Liver (tissue), 9 donors: ENCODE results near the gene ZNF687. TPM values are rescaled to one million over a fixed set of nuclear protein-coding genes. Genes with fewer than 3 reads are reported as not detected.
A peak's percentile ranks its signal among the peaks of the same experiment; 100 is the strongest.

Experiments used
- DNase-seq: peaks from one replicate; pipeline ENCODE4 v3.0.0-alpha.2; 2017; ENCODE audit warnings: low spot score
- H3K27ac ChIP-seq, 2 donors: one replicate each; pipeline ENCODE4 v1.7.0; 2013; ENCODE audit warnings: inconsistent platforms in 2 of 2, low read length in 2 of 2, control low read depth in 1 of 2, low read depth in 1 of 2, mild to moderate bottlenecking in 1 of 2
- H3K27me3 ChIP-seq, 4 donors: one replicate each; pipeline versions ENCODE4 v1.6.1 to v1.7.0; 2013; ENCODE audit warnings: low read length in 3 of 4, inconsistent platforms in 1 of 4, mild to moderate bottlenecking in 1 of 4, moderate library complexity in 1 of 4; ENCODE audit not compliant: control insufficient read depth in 4 of 4, insufficient read depth in 4 of 4
- H3K36me3 ChIP-seq, 4 donors: one replicate each; pipeline versions ENCODE4 v1.6.1 to v1.7.0; 2013; ENCODE audit warnings: low read length in 3 of 4, mild to moderate bottlenecking in 3 of 4, low read depth in 1 of 4, moderate library complexity in 1 of 4; ENCODE audit not compliant: control insufficient read depth in 4 of 4, insufficient read depth in 3 of 4
- H3K4me1 ChIP-seq, 4 donors: one replicate each; pipeline versions ENCODE4 v1.6.1 to v1.7.0; 2013; ENCODE audit warnings: low read length in 3 of 4, mild to moderate bottlenecking in 3 of 4, moderate library complexity in 1 of 4; ENCODE audit not compliant: control insufficient read depth in 4 of 4, insufficient read depth in 4 of 4
- H3K4me3 ChIP-seq, 3 donors: one replicate each; pipeline versions ENCODE4 v1.6.1 to v1.7.0; 2013; ENCODE audit warnings: low read length in 3 of 3, control low read depth in 1 of 3, low read depth in 1 of 3, mild to moderate bottlenecking in 1 of 3
- H3K9ac ChIP-seq, 2 donors: one replicate each; pipeline ENCODE4 v1.7.0; 2013; ENCODE audit warnings: low read length in 2 of 2, mild to moderate bottlenecking in 2 of 2, moderate library complexity in 2 of 2, control low read depth in 1 of 2, low read depth in 1 of 2
- H3K9me3 ChIP-seq, 4 donors: one replicate each; pipeline versions ENCODE4 v1.6.1 to v1.7.0; 2013; ENCODE audit warnings: low read length in 3 of 4; ENCODE audit not compliant: control insufficient read depth in 4 of 4
- EGR1 ChIP-seq, 2 donors: IDR thresholded peaks; 2 replicates each; pipeline ENCODE4 v1.6.1; 2016 to 2018; ENCODE audit warnings: antibody characterized with exemption in 2 of 2, low read depth in 2 of 2
- FOXA1 ChIP-seq: IDR thresholded peaks from 2 replicates; pipeline ENCODE4 v1.6.1; 2016; ENCODE audit warnings: antibody characterized with exemption
- FOXA2 ChIP-seq: IDR thresholded peaks from 2 replicates; pipeline ENCODE4 v1.6.1; 2016; ENCODE audit warnings: antibody characterized with exemption
- GABPA ChIP-seq, 2 donors: IDR thresholded peaks in 1 of 2; conservative IDR thresholded peaks in 1 of 2; 2 replicates each; pipeline ENCODE4 v1.6.1; 2016; ENCODE audit warnings: antibody characterized with exemption in 2 of 2, mild to moderate bottlenecking in 1 of 2, moderate library complexity in 1 of 2
- HNF4A ChIP-seq, 2 donors: conservative IDR thresholded peaks; 2 replicates each; pipeline ENCODE4 v1.6.1; 2016; ENCODE audit warnings: antibody characterized with exemption in 2 of 2, mild to moderate bottlenecking in 2 of 2
- HNF4G ChIP-seq: IDR thresholded peaks from 2 replicates; pipeline ENCODE4 v1.6.1; 2016; ENCODE audit warnings: antibody characterized with exemption
- JUND ChIP-seq, 2 donors: IDR thresholded peaks; 2 replicates each; pipeline ENCODE4 v1.6.1; 2016; ENCODE audit warnings: antibody characterized with exemption in 2 of 2
- NR2F2 ChIP-seq: IDR thresholded peaks from 2 replicates; pipeline ENCODE4 v1.6.1; 2016; ENCODE audit warnings: antibody characterized with exemption
- RAD21 ChIP-seq, 2 donors: IDR thresholded peaks; 2 replicates each; pipeline ENCODE4 v1.6.1; 2016; ENCODE audit warnings: antibody characterized with exemption in 2 of 2, mild to moderate bottlenecking in 2 of 2
- RXRA ChIP-seq, 2 donors: IDR thresholded peaks; 2 replicates each; pipeline ENCODE4 v1.6.1; 2017 to 2018; ENCODE audit warnings: antibody characterized with exemption in 2 of 2, mild to moderate bottlenecking in 1 of 2
- SP1 ChIP-seq: IDR thresholded peaks from 2 replicates; pipeline ENCODE4 v1.6.1; 2018; ENCODE audit warnings: antibody characterized with exemption, mild to moderate bottlenecking
- TAF1 ChIP-seq: conservative IDR thresholded peaks from 2 replicates; pipeline ENCODE4 v1.6.1; 2016; ENCODE audit warnings: antibody characterized with exemption, mild to moderate bottlenecking
- YY1 ChIP-seq: IDR thresholded peaks from 2 replicates; pipeline ENCODE4 v1.6.1; 2016; ENCODE audit warnings: antibody characterized with exemption, mild to moderate bottlenecking
- WGBS: extraction: QIAGEN DNeasy Blood & Tissue Kit; methylation state at CpG from one replicate; pipeline ENCODE4 v1.1.7; 2013; 5-methylcytosine and 5-hydroxymethylcytosine counted together
- polyA plus RNA-seq, 2 donors: library from polyadenylated mRNA; stranded (reverse) in 1 of 2; unstranded in 1 of 2; fragments of 200-250 nt in 1 of 2; fragments of >200 nt in 1 of 2; fragmentation: Nextera tagmentation in 1 of 2; extraction: Ambion mirVana in 1 of 2; gene quantifications; one replicate each; pipeline versions ENCODE4 v1.2.1 to v1.2.3, GENCODE V29; 2013 to 2015
- total RNA-seq, 2 donors: library from RNA; depleted of rRNA; stranded (reverse); fragments of >200 nt; gene quantifications; one replicate each; pipeline ENCODE4 v1.2.3, GENCODE V29; 2014
- TF ChIP-seq, protein P1 (sequence below): IDR thresholded peaks from 2 replicates; pipeline ENCODE4 v1.6.1; 2016; ENCODE audit warnings: antibody characterized with exemption
- TF ChIP-seq, protein P2 (sequence below): IDR thresholded peaks from 2 replicates; pipeline ENCODE4 v1.6.1; 2016; ENCODE audit warnings: antibody characterized with exemption
- TF ChIP-seq, protein P3 (sequence below): fragments of 150-350 bp; IDR thresholded peaks from 2 replicates; pipeline ENCODE4 v1.5.1; 2017; ENCODE audit warnings: improper control_type of control experiment, low read depth, low read length; ENCODE audit not compliant: missing input control
- TF ChIP-seq, protein P4 (sequence below): IDR thresholded peaks from 2 replicates; pipeline ENCODE4 v1.6.1; 2016; ENCODE audit warnings: antibody characterized with exemption, mild to moderate bottlenecking
- TF ChIP-seq, protein P5 (sequence below): IDR thresholded peaks from 2 replicates; pipeline ENCODE4 v1.6.1; 2016; ENCODE audit warnings: antibody characterized with exemption
- donor health status: healthy.
- donor health status: healthy.
- donor health status: healthy.
- donor health status: healthy.
- donor health status: healthy.

Gene ZNF687
- total and polyA plus RNA-seq, 4 donors, result 2.7 to 9.7 (median 7.9) TPM

DNA sequence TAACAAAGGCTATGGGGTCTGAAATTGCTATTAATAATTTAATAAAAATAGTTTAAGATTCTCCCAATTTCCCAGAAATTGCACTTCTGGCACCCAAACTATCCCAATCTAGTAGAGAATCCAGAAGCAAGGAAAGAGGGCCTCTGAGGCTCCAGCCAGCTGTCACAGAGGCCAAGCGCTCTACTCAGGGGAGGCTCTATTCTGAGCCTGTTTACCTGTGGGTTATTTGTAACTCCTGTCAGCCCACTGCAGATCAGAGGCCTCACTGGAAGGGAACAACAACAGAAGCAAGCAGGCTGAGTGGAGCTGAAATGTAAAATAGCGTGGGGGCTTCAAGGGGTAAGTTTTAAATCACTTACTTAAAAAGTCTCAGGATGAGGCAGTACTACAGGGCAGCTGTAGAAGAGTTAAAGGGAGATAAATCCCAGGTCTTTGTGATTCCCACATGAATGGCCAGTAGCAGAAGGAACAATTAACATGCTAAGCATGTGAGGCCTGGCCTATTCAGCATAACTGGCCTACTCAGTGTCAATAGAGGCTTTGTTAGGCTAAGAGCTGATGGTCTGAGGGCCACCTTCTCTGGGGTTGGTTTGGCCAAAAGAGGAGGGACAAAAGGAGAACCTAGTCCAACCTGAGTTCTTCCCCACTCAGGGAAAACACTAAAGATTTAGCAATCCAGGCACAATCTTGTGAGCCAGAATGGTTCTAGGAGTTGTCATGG, 12.8 kb downstream of the ZNF687 start (continued):
- TF ChIP-seq, protein P1, sequence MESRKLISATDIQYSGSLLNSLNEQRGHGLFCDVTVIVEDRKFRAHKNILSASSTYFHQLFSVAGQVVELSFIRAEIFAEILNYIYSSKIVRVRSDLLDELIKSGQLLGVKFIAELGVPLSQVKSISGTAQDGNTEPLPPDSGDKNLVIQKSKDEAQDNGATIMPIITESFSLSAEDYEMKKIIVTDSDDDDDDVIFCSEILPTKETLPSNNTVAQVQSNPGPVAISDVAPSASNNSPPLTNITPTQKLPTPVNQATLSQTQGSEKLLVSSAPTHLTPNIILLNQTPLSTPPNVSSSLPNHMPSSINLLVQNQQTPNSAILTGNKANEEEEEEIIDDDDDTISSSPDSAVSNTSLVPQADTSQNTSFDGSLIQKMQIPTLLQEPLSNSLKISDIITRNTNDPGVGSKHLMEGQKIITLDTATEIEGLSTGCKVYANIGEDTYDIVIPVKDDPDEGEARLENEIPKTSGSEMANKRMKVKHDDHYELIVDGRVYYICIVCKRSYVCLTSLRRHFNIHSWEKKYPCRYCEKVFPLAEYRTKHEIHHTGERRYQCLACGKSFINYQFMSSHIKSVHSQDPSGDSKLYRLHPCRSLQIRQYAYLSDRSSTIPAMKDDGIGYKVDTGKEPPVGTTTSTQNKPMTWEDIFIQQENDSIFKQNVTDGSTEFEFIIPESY, result no peak
- TF ChIP-seq SP1 (no peak), FOXA2 (no peak), HNF4G (no peak), GABPA (IDR thresholded peaks at IDR 0.05 in 1 of 2, conservative IDR thresholded peaks at IDR 0.05 in 1 of 2) (no peak), JUND (IDR thresholded peaks at IDR 0.05) (no peak), TAF1 (no peak)
- TF ChIP-seq, protein P2, sequence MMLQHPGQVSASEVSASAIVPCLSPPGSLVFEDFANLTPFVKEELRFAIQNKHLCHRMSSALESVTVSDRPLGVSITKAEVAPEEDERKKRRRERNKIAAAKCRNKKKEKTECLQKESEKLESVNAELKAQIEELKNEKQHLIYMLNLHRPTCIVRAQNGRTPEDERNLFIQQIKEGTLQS, result no peak

DNA sequence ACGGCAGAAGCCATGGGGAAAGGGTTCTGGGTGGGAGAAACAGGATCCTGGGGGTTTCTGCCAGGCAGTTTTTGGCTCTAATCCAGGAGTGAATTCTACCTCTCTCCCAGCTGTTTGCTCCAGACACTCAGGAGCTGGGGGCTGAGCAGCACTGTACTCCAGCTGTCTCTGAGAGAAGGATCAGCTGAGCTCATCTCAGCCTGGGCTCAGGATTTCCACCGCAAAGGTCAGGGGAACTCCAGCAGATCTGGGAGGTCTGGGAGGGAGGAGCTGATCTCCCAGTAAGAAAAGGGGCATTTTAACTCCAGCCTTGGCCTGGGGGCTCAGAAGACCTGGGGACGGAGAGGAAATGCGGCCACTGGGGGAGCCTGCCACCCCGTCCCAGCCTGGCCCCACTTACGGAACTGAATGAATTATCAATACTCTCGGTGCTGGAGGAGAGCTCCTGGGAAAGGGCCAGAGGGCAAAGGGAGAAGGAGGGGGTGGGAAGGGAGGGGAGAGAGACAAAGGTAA, 27.8 kb downstream of the ZNF687 start:
- no peak for DNase-seq
- Histone ChIP-seq H3K9ac (peak overlapping the region in 1 of 2 donors; percentile 7), H3K27me3 (no peaks in the 10 kb centered on the region), H3K27ac (peak overlapping the region; percentile 62 to 83), H3K36me3 (peaks cover 4 to 41% (median 31%) of the 10 kb centered on the region in 4 donors), H3K4me1 (peaks cover 32 to 52% (median 46%) of the 10 kb centered on the region in 4 donors), H3K9me3 (no peaks in the 10 kb centered on the region), H3K4me3 (no peak overlapping the region)
- TF ChIP-seq FOXA1, result no peak
- no peak for TF ChIP-seq YY1
- no peak for TF ChIP-seq FOXA2
- TF ChIP-seq GABPA (IDR thresholded peaks at IDR 0.05 in 1 of 2, conservative IDR thresholded peaks at IDR 0.05 in 1 of 2), result no peak
- TF ChIP-seq HNF4A (conservative IDR thresholded peaks at IDR 0.05), result peak; percentile 63 to 71
- TF ChIP-seq, protein P3, sequence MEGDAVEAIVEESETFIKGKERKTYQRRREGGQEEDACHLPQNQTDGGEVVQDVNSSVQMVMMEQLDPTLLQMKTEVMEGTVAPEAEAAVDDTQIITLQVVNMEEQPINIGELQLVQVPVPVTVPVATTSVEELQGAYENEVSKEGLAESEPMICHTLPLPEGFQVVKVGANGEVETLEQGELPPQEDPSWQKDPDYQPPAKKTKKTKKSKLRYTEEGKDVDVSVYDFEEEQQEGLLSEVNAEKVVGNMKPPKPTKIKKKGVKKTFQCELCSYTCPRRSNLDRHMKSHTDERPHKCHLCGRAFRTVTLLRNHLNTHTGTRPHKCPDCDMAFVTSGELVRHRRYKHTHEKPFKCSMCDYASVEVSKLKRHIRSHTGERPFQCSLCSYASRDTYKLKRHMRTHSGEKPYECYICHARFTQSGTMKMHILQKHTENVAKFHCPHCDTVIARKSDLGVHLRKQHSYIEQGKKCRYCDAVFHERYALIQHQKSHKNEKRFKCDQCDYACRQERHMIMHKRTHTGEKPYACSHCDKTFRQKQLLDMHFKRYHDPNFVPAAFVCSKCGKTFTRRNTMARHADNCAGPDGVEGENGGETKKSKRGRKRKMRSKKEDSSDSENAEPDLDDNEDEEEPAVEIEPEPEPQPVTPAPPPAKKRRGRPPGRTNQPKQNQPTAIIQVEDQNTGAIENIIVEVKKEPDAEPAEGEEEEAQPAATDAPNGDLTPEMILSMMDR, result no peak
- TF ChIP-seq, protein P2, result no peak
- no peak for TF ChIP-seq TAF1
- TF ChIP-seq HNF4G, result no peak
- TF ChIP-seq, protein P1, result no peak
- TF ChIP-seq, protein P4, sequence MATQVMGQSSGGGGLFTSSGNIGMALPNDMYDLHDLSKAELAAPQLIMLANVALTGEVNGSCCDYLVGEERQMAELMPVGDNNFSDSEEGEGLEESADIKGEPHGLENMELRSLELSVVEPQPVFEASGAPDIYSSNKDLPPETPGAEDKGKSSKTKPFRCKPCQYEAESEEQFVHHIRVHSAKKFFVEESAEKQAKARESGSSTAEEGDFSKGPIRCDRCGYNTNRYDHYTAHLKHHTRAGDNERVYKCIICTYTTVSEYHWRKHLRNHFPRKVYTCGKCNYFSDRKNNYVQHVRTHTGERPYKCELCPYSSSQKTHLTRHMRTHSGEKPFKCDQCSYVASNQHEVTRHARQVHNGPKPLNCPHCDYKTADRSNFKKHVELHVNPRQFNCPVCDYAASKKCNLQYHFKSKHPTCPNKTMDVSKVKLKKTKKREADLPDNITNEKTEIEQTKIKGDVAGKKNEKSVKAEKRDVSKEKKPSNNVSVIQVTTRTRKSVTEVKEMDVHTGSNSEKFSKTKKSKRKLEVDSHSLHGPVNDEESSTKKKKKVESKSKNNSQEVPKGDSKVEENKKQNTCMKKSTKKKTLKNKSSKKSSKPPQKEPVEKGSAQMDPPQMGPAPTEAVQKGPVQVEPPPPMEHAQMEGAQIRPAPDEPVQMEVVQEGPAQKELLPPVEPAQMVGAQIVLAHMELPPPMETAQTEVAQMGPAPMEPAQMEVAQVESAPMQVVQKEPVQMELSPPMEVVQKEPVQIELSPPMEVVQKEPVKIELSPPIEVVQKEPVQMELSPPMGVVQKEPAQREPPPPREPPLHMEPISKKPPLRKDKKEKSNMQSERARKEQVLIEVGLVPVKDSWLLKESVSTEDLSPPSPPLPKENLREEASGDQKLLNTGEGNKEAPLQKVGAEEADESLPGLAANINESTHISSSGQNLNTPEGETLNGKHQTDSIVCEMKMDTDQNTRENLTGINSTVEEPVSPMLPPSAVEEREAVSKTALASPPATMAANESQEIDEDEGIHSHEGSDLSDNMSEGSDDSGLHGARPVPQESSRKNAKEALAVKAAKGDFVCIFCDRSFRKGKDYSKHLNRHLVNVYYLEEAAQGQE, result no peak
- TF ChIP-seq, protein P5, sequence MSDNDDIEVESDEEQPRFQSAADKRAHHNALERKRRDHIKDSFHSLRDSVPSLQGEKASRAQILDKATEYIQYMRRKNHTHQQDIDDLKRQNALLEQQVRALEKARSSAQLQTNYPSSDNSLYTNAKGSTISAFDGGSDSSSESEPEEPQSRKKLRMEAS, result no peak
- peak; percentile 11 for TF ChIP-seq SP1
- peak; percentile 15 to 50 for TF ChIP-seq RXRA (IDR thresholded peaks at IDR 0.05)
- TF ChIP-seq NR2F2, result no peak
- peak in 1 of 2 donors; percentile 30 for TF ChIP-seq RAD21 (IDR thresholded peaks at IDR 0.05)
- TF ChIP-seq EGR1 (IDR thresholded peaks at IDR 0.05; ENCODE audit: low read depth in 2 of 2), result no peak
- TF ChIP-seq JUND (IDR thresholded peaks at IDR 0.05), result no peak
- WGBS, result 26% methylated on average over 7 of the region's 7 CpGs
